Thoracic aorta (tissue), 2 donors: ENCODE measurements around the gene KCNMB2. TPM values are rescaled to one million over a fixed set of nuclear protein-coding genes. Genes with fewer than 3 reads are reported as not detected.

Experiments used
- ATAC-seq: fragments of 150-250 bp; one replicate; pipeline ENCODE4 v1.8.0; 2017; ENCODE audit warnings: low read depth; ENCODE audit not compliant: insufficient number of reproducible peaks, low FRiP score
- DNase-seq: peaks from one replicate; pipeline ENCODE4 v3.0.0-alpha.2; 2020; ENCODE audit warnings: low spot score
- H3K27ac ChIP-seq, 2 donors: fragments of 200-600 bp; sonication (generic); 1 replicate in 1 of 2; 2 replicates in 1 of 2; pipeline ENCODE4 v1.5.1; 2016; ENCODE audit warnings: mild to moderate bottlenecking in 2 of 2, moderate library complexity in 2 of 2
- H3K27me3 ChIP-seq: fragments of 200-600 bp; sonication (generic); replicated peaks from 2 replicates; pipeline ENCODE4 v1.6.0; 2016; ENCODE audit warnings: mild to moderate bottlenecking; ENCODE audit not compliant: insufficient read depth
- H3K36me3 ChIP-seq: fragments of 200-600 bp; sonication (generic); one replicate; pipeline ENCODE4 v1.5.1; 2016
- H3K4me1 ChIP-seq, 2 donors: fragments of 200-600 bp; sonication (generic); 1 replicate in 1 of 2; 2 replicates in 1 of 2; pipeline versions ENCODE4 v1.5.1 to v1.6.0; 2016; ENCODE audit warnings: low read depth in 2 of 2, mild to moderate bottlenecking in 1 of 2; ENCODE audit not compliant: control insufficient read depth in 1 of 2
- H3K4me3 ChIP-seq: fragments of 200-600 bp; sonication (generic); 2 replicates; pipeline ENCODE4 v1.5.1; 2016; ENCODE audit warnings: mild to moderate bottlenecking
- H3K9me3 ChIP-seq: fragments of 200-600 bp; sonication (generic); 2 replicates; pipeline ENCODE4 v1.5.1; 2016
- CTCF ChIP-seq: fragments of 200-600 bp; sonication (generic); IDR thresholded peaks from one replicate; pipeline ENCODE4 v1.5.1; 2019; ENCODE audit warnings: antibody characterized with exemption
- total RNA-seq, 2 donors: library from RNA; depleted of rRNA; stranded (reverse); fragments of >200 nt; gene quantifications; one replicate each; pipeline versions ENCODE4 v1.1.0 to v1.2.3, GENCODE V29; 2016

KCNMB2 gene
- total RNA-seq, 2 donors from 2014 or later = not detected

GRCh38 chr3:178560759-178561158, 24.5 kb downstream of the KCNMB2 start:
- no peaks in the 10 kb centered on the region for H3K4me1 ChIP-seq
- no peaks in the 10 kb centered on the region for H3K27me3 ChIP-seq
- no peak overlapping the region for H3K27ac ChIP-seq
- ATAC-seq = no peak
- H3K9me3 ChIP-seq = no peaks in the 10 kb centered on the region
- no peak for DNase-seq
- no peak for TF ChIP-seq CTCF
- no peak overlapping the region for H3K4me3 ChIP-seq
- no peaks in the 10 kb centered on the region for H3K36me3 ChIP-seq

GRCh38 chr3:178561239-178561638, 25.0 kb downstream of the KCNMB2 start:
- Histone ChIP-seq H3K9me3 (no peaks in the 10 kb centered on the region), H3K27ac (no peak overlapping the region), H3K27me3 (no peaks in the 10 kb centered on the region), H3K4me1 (no peaks in the 10 kb centered on the region), H3K4me3 (no peak overlapping the region), H3K36me3 (no peaks in the 10 kb centered on the region)
- DNase-seq = no peak
- TF ChIP-seq CTCF = no peak
- ATAC-seq = no peak

GRCh38 chr3:178562143-178562946, 26.1 kb downstream of the KCNMB2 start:
- no peaks in the 10 kb centered on the region for H3K27me3 ChIP-seq
- H3K27ac ChIP-seq = no peak overlapping the region
- H3K9me3 ChIP-seq = no peaks in the 10 kb centered on the region
- no peak for TF ChIP-seq CTCF
- no peaks in the 10 kb centered on the region for H3K36me3 ChIP-seq
- ATAC-seq = no peak
- H3K4me1 ChIP-seq = no peaks in the 10 kb centered on the region
- no peak for DNase-seq
- no peak overlapping the region for H3K4me3 ChIP-seq

- Histone ChIP-seq H3K4me3 (no peak overlapping the region), H3K36me3 (no peaks in the 10 kb centered on the region), H3K4me1 (no peaks in the 10 kb centered on the region), H3K27me3 (no peaks in the 10 kb centered on the region), H3K27ac (no peak overlapping the region), H3K9me3 (no peaks in the 10 kb centered on the region)
- no peak for DNase-seq
- no peak for ATAC-seq
- no peak for TF ChIP-seq CTCF
Observed at GRCh38 chr3:178562947-178563232, 26.7 kb downstream of the KCNMB2 start.

GRCh38 chr3:178567611-178568010, 31.4 kb downstream of the KCNMB2 start:
- Histone ChIP-seq H3K4me3 (no peak overlapping the region), H3K27ac (no peak overlapping the region), H3K9me3 (no peaks in the 10 kb centered on the region), H3K36me3 (no peaks in the 10 kb centered on the region), H3K27me3 (no peaks in the 10 kb centered on the region), H3K4me1 (no peaks in the 10 kb centered on the region)
- ATAC-seq (no peak), DNase-seq (no peak)
- TF ChIP-seq CTCF = no peak
